AG04450 (cell line): ENCODE measurements around the gene VAMP4. TPM values are rescaled to one million over a fixed set of nuclear protein-coding genes. Genes with fewer than 3 reads are reported as not detected.

Experiments
- CTCF ChIA-PET: fragments of 300-600, 350-600 bp; formaldehyde crosslinking; extraction: SDS; loops from one replicate; lab custom pipeline; 2022; ENCODE audit warnings: antibody characterized with exemption, inconsistent platforms; lab: Charles Lee
- POLR2A ChIA-PET: fragments of 350-600 bp; formaldehyde crosslinking; extraction: SDS; loops from one replicate; lab custom pipeline; 2021; ENCODE audit warnings: antibody characterized with exemption, inconsistent platforms; lab: Yijun Ruan, JAX
- DNase-seq: peaks from one replicate; pipeline ENCODE4 v3.0.0-alpha.2; 2011; ENCODE audit warnings: low read depth, low spot score
- H3K27ac ChIP-seq: one replicate; pipeline ENCODE4 v1.5.1; 2012; ENCODE audit warnings: low read depth, low read length, control low read depth
- H3K27me3 ChIP-seq: one replicate; pipeline ENCODE4 v1.6.0; 2012; ENCODE audit warnings: low read length; ENCODE audit not compliant: control insufficient read depth, insufficient read depth
- H3K4me3 ChIP-seq: 2 replicates; pipeline ENCODE4 v1.5.1; 2011; ENCODE audit warnings: mild to moderate bottlenecking, low read depth, low read length, control low read depth
- H3K9me3 ChIP-seq: 2 replicates; pipeline ENCODE4 v1.5.1; 2012; ENCODE audit warnings: low read length; ENCODE audit not compliant: control insufficient read depth, insufficient read depth
- CTCF ChIP-seq: IDR thresholded peaks from 2 replicates; pipeline ENCODE4 v1.5.1; 2011; ENCODE audit warnings: low read depth, low read length, control low read depth, inconsistent platforms
- polyA plus RNA-seq: library from polyadenylated mRNA; depleted of rRNA; stranded (reverse); fragments of >200 nt; gene quantifications from 2 replicates; pipeline ENCODE4 v1.2.3, GENCODE V29; 2011

VAMP4 gene
- polyA plus RNA-seq, 1 experiment, result 20.8 TPM

DNA sequence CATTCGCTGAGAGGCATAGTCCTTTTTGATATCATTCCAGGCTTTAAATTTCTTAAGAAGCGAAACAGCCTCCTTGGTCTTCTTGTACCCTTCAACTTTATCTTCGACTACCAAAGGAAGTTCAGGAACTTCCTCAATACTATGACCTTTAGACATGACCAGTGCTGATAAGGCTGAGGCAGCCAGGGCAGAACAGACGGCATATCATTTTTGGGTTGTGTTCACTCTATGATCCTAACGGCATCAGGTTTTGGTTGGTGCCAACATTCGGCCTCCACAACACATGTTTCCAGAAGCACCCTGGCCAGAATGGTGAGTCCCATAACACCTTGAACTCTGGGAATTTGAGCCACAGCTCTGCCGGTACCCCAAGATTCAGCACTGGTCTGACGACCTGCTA, 58.0 kb downstream of the VAMP4 start:
- ChIA-PET POLR2A (no interaction called here), CTCF (no interaction called here)
- no peak overlapping the region for H3K4me3 ChIP-seq
- no peak for DNase-seq
- no peak for TF ChIP-seq CTCF
- H3K27ac ChIP-seq, result no peak overlapping the region
- H3K27me3 ChIP-seq, result no peaks in the 10 kb centered on the region
- H3K9me3 ChIP-seq, result no peaks in the 10 kb centered on the region

DNA sequence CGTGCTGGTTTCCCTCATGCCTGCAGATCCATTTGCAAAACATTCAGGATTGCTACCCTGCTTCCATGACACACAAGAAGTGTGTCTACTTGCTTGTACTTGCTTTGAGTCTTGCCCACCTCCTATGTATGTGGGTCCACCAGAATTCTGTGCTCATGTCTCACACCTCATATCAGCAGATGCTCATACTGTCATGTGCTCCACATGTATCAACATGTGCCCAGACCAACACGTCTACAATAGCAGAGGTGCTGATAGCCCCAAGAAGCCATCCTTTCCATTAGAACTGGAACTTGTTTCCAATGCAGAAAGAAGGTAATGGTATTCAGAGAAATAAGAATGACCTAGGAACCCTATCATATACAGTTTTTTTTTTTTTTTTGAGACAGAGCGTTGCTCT, 61.5 kb downstream of the VAMP4 start:
- no peaks in the 10 kb centered on the region for H3K27me3 ChIP-seq
- no peaks in the 10 kb centered on the region for H3K9me3 ChIP-seq
- POLR2A ChIA-PET, result no interaction called here
- DNase-seq, result no peak
- no peak overlapping the region for H3K27ac ChIP-seq
- H3K4me3 ChIP-seq, result no peak overlapping the region
- CTCF ChIA-PET, result no interaction called here
- TF ChIP-seq CTCF, result no peak

DNA sequence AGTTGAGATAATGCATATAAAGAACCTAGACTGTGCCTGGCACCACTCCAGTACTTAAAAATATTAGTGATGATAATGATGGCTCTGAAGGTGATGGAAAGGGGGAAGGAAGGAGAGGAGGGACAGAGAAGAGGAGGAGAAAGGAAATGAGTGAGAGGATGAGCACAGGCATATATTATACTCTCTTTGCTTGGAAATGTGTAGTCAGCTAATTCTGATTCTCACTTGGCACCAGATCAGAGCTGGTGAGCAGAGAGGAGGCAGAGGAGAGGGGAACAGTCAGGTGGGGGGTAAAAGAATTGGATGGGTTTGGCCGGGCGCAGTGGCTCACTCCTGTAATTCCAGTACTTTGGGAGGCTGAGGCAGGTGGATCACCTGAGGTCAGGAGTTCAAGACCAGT, 65.0 kb downstream of the VAMP4 start:
- ChIA-PET CTCF (interaction anchor here (1.0 kb wide), 1 partner anchor 39 kb away, joined by 3 read pairs; no protein-coding TSS in a partner anchor), POLR2A (no interaction called here)
- H3K27me3 ChIP-seq, result no peaks in the 10 kb centered on the region
- TF ChIP-seq CTCF, result no peak
- H3K9me3 ChIP-seq, result no peaks in the 10 kb centered on the region
- H3K4me3 ChIP-seq, result no peak overlapping the region
- no peak overlapping the region for H3K27ac ChIP-seq
- DNase-seq, result no peak

- POLR2A ChIA-PET, result no interaction called here
- no peak for TF ChIP-seq CTCF
Observed at GRCh38 chr1:171674431-171675405, 67.1 kb downstream of the VAMP4 start.

DNA sequence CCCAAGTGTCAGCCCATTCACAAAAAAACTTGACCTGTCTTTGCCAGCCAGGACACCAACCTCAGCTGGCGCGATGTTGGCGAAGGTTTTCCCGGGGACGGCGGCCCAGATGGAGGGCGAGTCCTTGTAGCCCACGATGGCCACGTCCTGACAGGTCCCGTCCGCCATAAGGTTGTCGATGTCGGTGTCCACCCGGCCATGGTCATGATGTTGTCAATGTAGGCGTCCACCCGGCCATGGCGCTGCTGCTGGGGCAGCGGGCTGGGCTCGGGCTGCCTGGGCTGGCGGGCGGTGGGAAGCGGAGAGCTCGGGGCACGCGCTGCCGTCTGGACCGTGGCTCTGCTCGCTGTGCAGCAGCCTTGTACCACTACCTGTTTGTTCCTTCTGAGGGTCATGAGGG, 71.1 kb downstream of the VAMP4 start:
- Histone ChIP-seq H3K4me3 (no peak overlapping the region), H3K9me3 (no peaks in the 10 kb centered on the region), H3K27me3 (no peaks in the 10 kb centered on the region), H3K27ac (no peak overlapping the region)
- TF ChIP-seq CTCF, result no peak
- ChIA-PET CTCF (no interaction called here), POLR2A (no interaction called here)
- no peak for DNase-seq

More at GRCh38 chr1:171674431-171675405, 67.1 kb downstream of the VAMP4 start:
- no peak for DNase-seq
- Histone ChIP-seq H3K4me3 (no peak overlapping the region), H3K27me3 (no peaks in the 10 kb centered on the region), H3K27ac (no peak overlapping the region), H3K9me3 (no peaks in the 10 kb centered on the region)
- CTCF ChIA-PET, result interaction anchor here (2.0 kb wide), 1 partner anchor 30 kb away, joined by 6 read pairs; no protein-coding TSS in a partner anchor
